GM12878 (cell line): ENCODE measurements around the gene TMPRSS7. TPM values are rescaled to one million over a fixed set of nuclear protein-coding genes. Genes with fewer than 3 reads are reported as not detected.

ENCODE experiments used
- BHLHE40 ChIP-seq, 2 experiments: fragments of 450-650 bp in 1 of 2; IDR thresholded peaks; 2 replicates each; pipeline ENCODE4 v1.6.1; 2011 to 2017; ENCODE audit warnings: low read depth in 2 of 2, borderline replicate concordance in 1 of 2, improper control_type of control experiment in 1 of 2, low read length in 1 of 2, mild to moderate bottlenecking in 1 of 2
- RAD21 ChIP-seq: IDR thresholded peaks from 2 replicates; pipeline ENCODE4 v1.6.1; 2011; ENCODE audit warnings: mild to moderate bottlenecking, low read depth, low read length, moderate library complexity; ENCODE audit not compliant: insufficient read depth
- RFX5 ChIP-seq: IDR thresholded peaks from 2 replicates; pipeline ENCODE4 v1.6.1; 2011; ENCODE audit warnings: low read depth, low read length, improper control_type of control experiment
- SMAD1 ChIP-seq: fragments of 450-650 bp; IDR thresholded peaks from 2 replicates; pipeline ENCODE4 v1.6.1; 2018; ENCODE audit warnings: mild to moderate bottlenecking, low read depth; ENCODE audit not compliant: partially characterized antibody
- STAT3 ChIP-seq: IDR thresholded peaks from 2 replicates; pipeline ENCODE4 v1.6.1; 2011; ENCODE audit warnings: low read depth, low read length, improper control_type of control experiment
- ZBED1 ChIP-seq: IDR thresholded peaks from 2 replicates; pipeline ENCODE4 v1.6.1; 2016; ENCODE audit warnings: borderline replicate concordance
- ZNF24 ChIP-seq: fragments of 450-650 bp; IDR thresholded peaks from 2 replicates; pipeline ENCODE4 v1.6.1; 2017; ENCODE audit warnings: antibody characterized with exemption, mild to moderate bottlenecking
- polyA plus RNA-seq, 11 experiments: library from polyadenylated mRNA; depleted of rRNA in 4 of 11; unstranded in 6 of 11; stranded (reverse) in 5 of 11; fragments of >200 nt; fragmentation: Nextera tagmentation in 4 of 11; fragmentation: Illumina TruSeq in 1 of 11; extraction: Ambion mirVana in 4 of 11; extraction: Trizol in 1 of 11; gene quantifications; 1 replicate in 1 of 11; 2 replicates in 10 of 11; pipeline versions ENCODE4 v1.2.1 to v1.2.3, GENCODE V29; 2011 to 2016; ENCODE audit warnings: inconsistent platforms in 2 of 11, missing spikeins in 2 of 11, low read depth in 1 of 11
- total RNA-seq, 4 experiments: library from RNA; depleted of rRNA in 3 of 4; stranded (reverse); fragments of >200 nt in 3 of 4; fragmentation: Illumina TruSeq in 1 of 4; extraction: Trizol in 1 of 4; gene quantifications; 2 replicates each; pipeline versions ENCODE4 v1.2.1 to v1.2.3, GENCODE V29; 2013 to 2021
- TF ChIP-seq, protein P1 (sequence below): fragments of 450-650 bp; IDR thresholded peaks from 2 replicates; pipeline ENCODE4 v1.6.1; 2017; ENCODE audit warnings: mild to moderate bottlenecking, moderate library complexity
- TF ChIP-seq, protein P2 (sequence below): fragments of 450-650 bp; IDR thresholded peaks from 2 replicates; pipeline ENCODE4 v1.6.1; 2017; ENCODE audit warnings: mild to moderate bottlenecking, moderate library complexity
- TF ChIP-seq, protein P3 (sequence below): fragments of 450-650 bp; IDR thresholded peaks from 2 replicates; pipeline ENCODE4 v1.6.1; 2016; ENCODE audit warnings: mild to moderate bottlenecking
- TF ChIP-seq, protein P4 (sequence below): fragments of 450-650 bp; formaldehyde crosslinking; IDR thresholded peaks from 2 replicates; pipeline ENCODE4 v1.5.0; 2022; ENCODE audit warnings: mild to moderate bottlenecking, missing genetic modification characterization
- TF ChIP-seq, protein P5 (sequence below): fragments of 450-650 bp; IDR thresholded peaks from 2 replicates; pipeline ENCODE4 v1.6.1; 2016; ENCODE audit warnings: mild to moderate bottlenecking

TMPRSS7 gene
- total and polyA plus RNA-seq, 10 of the 15 experiments (the other 5 are each of a cell fraction or from before 2014, with no cell fraction given): 0.03 TPM; not detected in 9

DNA sequence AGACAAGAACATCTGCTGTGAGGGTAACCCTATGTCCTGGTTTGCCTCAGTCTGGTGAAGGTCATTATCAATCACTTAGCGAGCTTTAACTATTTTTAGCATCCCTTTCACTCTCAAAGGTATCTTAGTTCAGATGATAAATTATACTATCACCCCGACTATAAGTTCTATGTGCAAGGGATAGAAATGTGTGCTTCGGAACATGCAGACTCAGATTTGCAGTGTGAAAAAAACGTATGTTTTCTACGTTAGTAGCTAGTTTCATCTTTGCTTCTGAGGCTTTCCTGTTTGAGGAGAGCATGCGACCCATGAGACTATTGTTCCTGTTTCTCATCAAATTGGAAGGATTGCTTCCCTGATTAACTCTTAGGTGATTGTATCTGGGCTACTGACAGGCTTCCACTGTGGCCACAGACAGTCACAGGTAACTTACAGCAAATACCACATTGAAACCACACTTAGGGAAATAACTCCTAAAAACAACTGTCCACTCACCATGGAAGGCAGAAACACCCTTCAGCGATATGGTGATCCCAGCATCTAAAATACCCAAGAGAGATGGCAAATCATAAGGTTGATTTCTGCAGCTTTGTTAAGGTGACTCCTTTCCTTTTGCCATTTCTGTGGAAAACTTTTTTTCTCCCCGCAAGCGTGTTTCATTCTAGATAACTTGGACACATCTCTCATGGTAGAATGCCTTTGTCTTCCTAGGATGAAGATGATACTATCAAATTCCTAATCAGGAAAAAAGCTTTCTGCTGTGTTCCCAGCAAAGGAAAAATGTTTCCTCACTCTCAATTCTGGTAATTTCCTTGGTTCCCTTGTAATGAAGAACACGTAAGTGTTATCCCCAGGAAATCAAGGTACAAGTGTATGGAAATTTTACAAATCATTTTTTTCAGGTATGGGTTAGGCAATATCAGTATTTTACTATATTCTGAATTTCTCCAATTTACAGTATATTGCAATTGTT, 93.3 kb downstream of the TMPRSS7 start (continued):
- TF ChIP-seq, protein P1, sequence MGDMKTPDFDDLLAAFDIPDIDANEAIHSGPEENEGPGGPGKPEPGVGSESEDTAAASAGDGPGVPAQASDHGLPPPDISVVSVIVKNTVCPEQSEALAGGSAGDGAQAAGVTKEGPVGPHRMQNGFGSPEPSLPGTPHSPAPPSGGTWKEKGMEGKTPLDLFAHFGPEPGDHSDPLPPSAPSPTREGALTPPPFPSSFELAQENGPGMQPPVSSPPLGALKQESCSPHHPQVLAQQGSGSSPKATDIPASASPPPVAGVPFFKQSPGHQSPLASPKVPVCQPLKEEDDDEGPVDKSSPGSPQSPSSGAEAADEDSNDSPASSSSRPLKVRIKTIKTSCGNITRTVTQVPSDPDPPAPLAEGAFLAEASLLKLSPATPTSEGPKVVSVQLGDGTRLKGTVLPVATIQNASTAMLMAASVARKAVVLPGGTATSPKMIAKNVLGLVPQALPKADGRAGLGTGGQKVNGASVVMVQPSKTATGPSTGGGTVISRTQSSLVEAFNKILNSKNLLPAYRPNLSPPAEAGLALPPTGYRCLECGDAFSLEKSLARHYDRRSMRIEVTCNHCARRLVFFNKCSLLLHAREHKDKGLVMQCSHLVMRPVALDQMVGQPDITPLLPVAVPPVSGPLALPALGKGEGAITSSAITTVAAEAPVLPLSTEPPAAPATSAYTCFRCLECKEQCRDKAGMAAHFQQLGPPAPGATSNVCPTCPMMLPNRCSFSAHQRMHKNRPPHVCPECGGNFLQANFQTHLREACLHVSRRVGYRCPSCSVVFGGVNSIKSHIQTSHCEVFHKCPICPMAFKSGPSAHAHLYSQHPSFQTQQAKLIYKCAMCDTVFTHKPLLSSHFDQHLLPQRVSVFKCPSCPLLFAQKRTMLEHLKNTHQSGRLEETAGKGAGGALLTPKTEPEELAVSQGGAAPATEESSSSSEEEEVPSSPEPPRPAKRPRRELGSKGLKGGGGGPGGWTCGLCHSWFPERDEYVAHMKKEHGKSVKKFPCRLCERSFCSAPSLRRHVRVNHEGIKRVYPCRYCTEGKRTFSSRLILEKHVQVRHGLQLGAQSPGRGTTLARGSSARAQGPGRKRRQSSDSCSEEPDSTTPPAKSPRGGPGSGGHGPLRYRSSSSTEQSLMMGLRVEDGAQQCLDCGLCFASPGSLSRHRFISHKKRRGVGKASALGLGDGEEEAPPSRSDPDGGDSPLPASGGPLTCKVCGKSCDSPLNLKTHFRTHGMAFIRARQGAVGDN: peak; percentile 89
- TF ChIP-seq RAD21: 0 out of 2 replicates have a peak, but pooled peaks have one; percentile 16
- TF ChIP-seq, protein P2, sequence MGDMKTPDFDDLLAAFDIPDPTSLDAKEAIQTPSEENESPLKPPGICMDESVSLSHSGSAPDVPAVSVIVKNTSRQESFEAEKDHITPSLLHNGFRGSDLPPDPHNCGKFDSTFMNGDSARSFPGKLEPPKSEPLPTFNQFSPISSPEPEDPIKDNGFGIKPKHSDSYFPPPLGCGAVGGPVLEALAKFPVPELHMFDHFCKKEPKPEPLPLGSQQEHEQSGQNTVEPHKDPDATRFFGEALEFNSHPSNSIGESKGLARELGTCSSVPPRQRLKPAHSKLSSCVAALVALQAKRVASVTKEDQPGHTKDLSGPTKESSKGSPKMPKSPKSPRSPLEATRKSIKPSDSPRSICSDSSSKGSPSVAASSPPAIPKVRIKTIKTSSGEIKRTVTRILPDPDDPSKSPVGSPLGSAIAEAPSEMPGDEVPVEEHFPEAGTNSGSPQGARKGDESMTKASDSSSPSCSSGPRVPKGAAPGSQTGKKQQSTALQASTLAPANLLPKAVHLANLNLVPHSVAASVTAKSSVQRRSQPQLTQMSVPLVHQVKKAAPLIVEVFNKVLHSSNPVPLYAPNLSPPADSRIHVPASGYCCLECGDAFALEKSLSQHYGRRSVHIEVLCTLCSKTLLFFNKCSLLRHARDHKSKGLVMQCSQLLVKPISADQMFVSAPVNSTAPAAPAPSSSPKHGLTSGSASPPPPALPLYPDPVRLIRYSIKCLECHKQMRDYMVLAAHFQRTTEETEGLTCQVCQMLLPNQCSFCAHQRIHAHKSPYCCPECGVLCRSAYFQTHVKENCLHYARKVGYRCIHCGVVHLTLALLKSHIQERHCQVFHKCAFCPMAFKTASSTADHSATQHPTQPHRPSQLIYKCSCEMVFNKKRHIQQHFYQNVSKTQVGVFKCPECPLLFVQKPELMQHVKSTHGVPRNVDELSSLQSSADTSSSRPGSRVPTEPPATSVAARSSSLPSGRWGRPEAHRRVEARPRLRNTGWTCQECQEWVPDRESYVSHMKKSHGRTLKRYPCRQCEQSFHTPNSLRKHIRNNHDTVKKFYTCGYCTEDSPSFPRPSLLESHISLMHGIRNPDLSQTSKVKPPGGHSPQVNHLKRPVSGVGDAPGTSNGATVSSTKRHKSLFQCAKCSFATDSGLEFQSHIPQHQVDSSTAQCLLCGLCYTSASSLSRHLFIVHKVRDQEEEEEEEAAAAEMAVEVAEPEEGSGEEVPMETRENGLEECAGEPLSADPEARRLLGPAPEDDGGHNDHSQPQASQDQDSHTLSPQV: peak; percentile 8; the same call in 1 of the 2 replicates
- TF ChIP-seq, protein P3, sequence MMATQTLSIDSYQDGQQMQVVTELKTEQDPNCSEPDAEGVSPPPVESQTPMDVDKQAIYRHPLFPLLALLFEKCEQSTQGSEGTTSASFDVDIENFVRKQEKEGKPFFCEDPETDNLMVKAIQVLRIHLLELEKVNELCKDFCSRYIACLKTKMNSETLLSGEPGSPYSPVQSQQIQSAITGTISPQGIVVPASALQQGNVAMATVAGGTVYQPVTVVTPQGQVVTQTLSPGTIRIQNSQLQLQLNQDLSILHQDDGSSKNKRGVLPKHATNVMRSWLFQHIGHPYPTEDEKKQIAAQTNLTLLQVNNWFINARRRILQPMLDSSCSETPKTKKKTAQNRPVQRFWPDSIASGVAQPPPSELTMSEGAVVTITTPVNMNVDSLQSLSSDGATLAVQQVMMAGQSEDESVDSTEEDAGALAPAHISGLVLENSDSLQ: peak; percentile 60
- TF ChIP-seq STAT3: 0 out of 2 replicates have a peak, but pooled peaks have one; percentile 22
- no peak for TF ChIP-seq RFX5
- 0 out of 2 replicates have a peak, but pooled peaks have one; percentile 59 for TF ChIP-seq ZNF24
- TF ChIP-seq, protein P4, sequence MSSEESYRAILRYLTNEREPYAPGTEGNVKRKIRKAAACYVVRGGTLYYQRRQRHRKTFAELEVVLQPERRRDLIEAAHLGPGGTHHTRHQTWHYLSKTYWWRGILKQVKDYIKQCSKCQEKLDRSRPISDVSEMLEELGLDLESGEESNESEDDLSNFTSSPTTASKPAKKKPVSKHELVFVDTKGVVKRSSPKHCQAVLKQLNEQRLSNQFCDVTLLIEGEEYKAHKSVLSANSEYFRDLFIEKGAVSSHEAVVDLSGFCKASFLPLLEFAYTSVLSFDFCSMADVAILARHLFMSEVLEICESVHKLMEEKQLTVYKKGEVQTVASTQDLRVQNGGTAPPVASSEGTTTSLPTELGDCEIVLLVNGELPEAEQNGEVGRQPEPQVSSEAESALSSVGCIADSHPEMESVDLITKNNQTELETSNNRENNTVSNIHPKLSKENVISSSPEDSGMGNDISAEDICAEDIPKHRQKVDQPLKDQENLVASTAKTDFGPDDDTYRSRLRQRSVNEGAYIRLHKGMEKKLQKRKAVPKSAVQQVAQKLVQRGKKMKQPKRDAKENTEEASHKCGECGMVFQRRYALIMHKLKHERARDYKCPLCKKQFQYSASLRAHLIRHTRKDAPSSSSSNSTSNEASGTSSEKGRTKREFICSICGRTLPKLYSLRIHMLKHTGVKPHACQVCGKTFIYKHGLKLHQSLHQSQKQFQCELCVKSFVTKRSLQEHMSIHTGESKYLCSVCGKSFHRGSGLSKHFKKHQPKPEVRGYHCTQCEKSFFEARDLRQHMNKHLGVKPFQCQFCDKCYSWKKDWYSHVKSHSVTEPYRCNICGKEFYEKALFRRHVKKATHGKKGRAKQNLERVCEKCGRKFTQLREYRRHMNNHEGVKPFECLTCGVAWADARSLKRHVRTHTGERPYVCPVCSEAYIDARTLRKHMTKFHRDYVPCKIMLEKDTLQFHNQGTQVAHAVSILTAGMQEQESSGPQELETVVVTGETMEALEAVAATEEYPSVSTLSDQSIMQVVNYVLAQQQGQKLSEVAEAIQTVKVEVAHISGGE (CRISPR knock-in tag): no peak
- TF ChIP-seq, protein P5, sequence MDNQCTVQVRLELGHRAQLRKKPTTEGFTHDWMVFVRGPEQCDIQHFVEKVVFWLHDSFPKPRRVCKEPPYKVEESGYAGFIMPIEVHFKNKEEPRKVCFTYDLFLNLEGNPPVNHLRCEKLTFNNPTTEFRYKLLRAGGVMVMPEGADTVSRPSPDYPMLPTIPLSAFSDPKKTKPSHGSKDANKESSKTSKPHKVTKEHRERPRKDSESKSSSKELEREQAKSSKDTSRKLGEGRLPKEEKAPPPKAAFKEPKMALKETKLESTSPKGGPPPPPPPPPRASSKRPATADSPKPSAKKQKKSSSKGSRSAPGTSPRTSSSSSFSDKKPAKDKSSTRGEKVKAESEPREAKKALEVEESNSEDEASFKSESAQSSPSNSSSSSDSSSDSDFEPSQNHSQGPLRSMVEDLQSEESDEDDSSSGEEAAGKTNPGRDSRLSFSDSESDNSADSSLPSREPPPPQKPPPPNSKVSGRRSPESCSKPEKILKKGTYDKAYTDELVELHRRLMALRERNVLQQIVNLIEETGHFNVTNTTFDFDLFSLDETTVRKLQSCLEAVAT: peak; percentile 96
- peak; percentile 26 to 34; a peak in 2 of 4 replicates for TF ChIP-seq BHLHE40 (IDR thresholded peaks at IDR 0.05; ENCODE audit: borderline replicate concordance in 1 of 2, low read depth in 2 of 2, low read length in 1 of 2)
- peak; percentile 59 for TF ChIP-seq SMAD1
- peak; percentile 72; the same call in 1 of the 2 replicates for TF ChIP-seq ZBED1
